Stomach (tissue), 9 donors: ENCODE results near the gene ZNF778. TPM values are rescaled to one million over a fixed set of nuclear protein-coding genes. Genes with fewer than 3 reads are reported as not detected.

Experiments
- DNase-seq, 2 donors: peaks; one replicate each; pipeline versions ENCODE4 v3.0.0 to v3.0.0-alpha.2; 2013 to 2019
- H3K27ac ChIP-seq, 5 donors: fragments of 200-600 bp in 4 of 5; sonication (generic) in 4 of 5; one replicate each; pipeline ENCODE4 v1.5.1; 2013 to 2019; ENCODE audit warnings: mild to moderate bottlenecking in 1 of 5, moderate library complexity in 1 of 5
- H3K27me3 ChIP-seq, 3 donors: fragments of 200-600 bp; sonication (generic); one replicate each; pipeline ENCODE4 v1.5.1; 2017 to 2019; ENCODE audit warnings: mixed run types in 1 of 3
- H3K36me3 ChIP-seq, 4 donors: fragments of 200-600 bp; sonication (generic); 1 replicate in 3 of 4; 2 replicates in 1 of 4; pipeline ENCODE4 v1.5.1; 2016 to 2019
- H3K4me1 ChIP-seq, 4 donors: fragments of 200-600 bp; sonication (generic); one replicate each; pipeline ENCODE4 v1.5.1; 2016 to 2019
- H3K4me3 ChIP-seq, 4 donors: fragments of 200-600 bp; sonication (generic) in 3 of 4; one replicate each; pipeline ENCODE4 v1.5.1; 2016 to 2019; ENCODE audit warnings: mild to moderate bottlenecking in 1 of 4
- H3K9me3 ChIP-seq, 4 donors: fragments of 200-600 bp; sonication (generic); one replicate each; pipeline ENCODE4 v1.5.1; 2016 to 2019
- CTCF ChIP-seq, 7 experiments: fragments of 450-650 bp in 4 of 7; fragments of 200-600 bp in 3 of 7; sonication (generic) in 3 of 7; IDR thresholded peaks; one replicate each; pipeline ENCODE4 v1.5.1; 2016 to 2019; ENCODE audit warnings: antibody characterized with exemption in 7 of 7, control low read depth in 2 of 7, mild to moderate bottlenecking in 1 of 7
- EP300 ChIP-seq: sonication (generic); formaldehyde crosslinking; IDR thresholded peaks from one replicate; pipeline ENCODE4 v1.6.1; 2017; ENCODE audit warnings: antibody characterized with exemption
- POLR2A ChIP-seq, 4 donors: fragments of 450-650 bp; IDR thresholded peaks; one replicate each; pipeline ENCODE4 v1.6.1; 2016; ENCODE audit warnings: antibody characterized with exemption in 4 of 4, control low read depth in 2 of 4, mild to moderate bottlenecking in 1 of 4, moderate library complexity in 1 of 4
- POLR2AphosphoS5 ChIP-seq, 3 donors: sonication (generic); formaldehyde crosslinking; IDR thresholded peaks; one replicate each; pipeline ENCODE4 v1.6.1; 2016; ENCODE audit warnings: antibody characterized with exemption in 3 of 3
- whole genome bisulfite sequencing, 5 donors: extraction: QIAGEN DNeasy Blood & Tissue Kit in 3 of 5; methylation state at CpG; one replicate each; pipeline versions ENCODE4 v1.1.5 to v1.1.7; 2013 to 2018; 5-methylcytosine and 5-hydroxymethylcytosine counted together
- intact Hi-C: fragments of 100-400 bp; cut with DNase I; formaldehyde crosslinking; loops from one replicate; pipeline ENCODE4 v1.15.1; 2023; ENCODE audit warnings: low total_unique reads
- polyA plus RNA-seq, 3 donors: library from polyadenylated mRNA; stranded (reverse); fragments of 200-250 nt; gene quantifications; one replicate each; pipeline ENCODE4 v1.2.3, GENCODE V29; 2013
- total RNA-seq, 5 donors: library from RNA; depleted of rRNA; stranded (reverse); fragments of >200 nt; gene quantifications; one replicate each; pipeline versions ENCODE4 v1.1.0 to v1.2.3, GENCODE V29; 2014 to 2016
- donor health status: healthy with polysubstance abuse.
- donor health status: Bipolar disorder and iron deficiency.
- donor health status: healthy.

Gene ZNF778
- total and polyA plus RNA-seq, 8 donors: 1.2 to 11.7 (median 4.5) TPM

DNA sequence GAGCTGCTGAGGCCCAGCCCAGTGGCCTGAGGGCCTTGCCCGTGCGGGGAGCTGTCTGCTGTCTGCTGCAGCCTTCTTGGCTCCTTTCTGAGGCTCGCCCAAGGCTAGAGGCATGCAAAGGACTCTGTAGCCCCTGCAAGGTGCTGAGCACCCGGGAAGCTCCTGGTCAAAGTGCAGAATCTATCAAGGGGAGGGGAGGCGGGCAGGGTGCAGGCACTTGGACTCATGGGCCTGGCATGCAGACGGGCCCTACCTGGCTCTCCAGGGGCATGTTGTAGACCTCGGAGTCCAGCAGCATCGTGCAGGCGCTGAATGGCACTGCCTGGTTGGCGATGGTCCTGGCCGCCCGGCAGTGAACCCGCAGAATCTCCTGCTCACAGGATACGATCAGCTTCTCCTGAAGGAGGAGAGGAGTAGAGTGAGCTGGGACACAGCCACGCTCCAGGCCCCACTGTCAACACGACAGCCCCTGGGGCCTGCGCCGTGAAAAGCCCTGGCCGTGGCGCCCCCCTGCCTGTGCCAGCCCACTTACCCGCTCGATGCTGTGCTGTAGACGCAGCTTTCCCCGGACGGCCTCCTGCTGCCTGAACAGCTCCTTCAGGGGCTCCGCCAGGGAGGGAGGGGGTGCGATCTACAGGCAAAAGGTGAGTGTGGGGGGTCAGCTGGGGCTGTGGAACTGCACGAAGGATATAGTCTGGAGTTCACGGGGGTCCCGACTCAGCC, 57.2 kb downstream of the ZNF778 start:
- Histone ChIP-seq H3K4me3 (no peak overlapping the region), H3K36me3 (peaks cover 72 to 97% (median 97%) of the 10 kb centered on the region in 4 donors), H3K9me3 (no peaks in the 10 kb centered on the region), H3K27ac (no peak overlapping the region), H3K4me1 (no peaks in the 10 kb centered on the region), H3K27me3 (no peaks in the 10 kb centered on the region)
- 91 to 95% (median 95%) methylated on average over 24 to 30 of the region's 30 CpGs for WGBS, 5 donors
- no peak for DNase-seq
- intact Hi-C loops: no loop called here
- no peak for TF ChIP-seq EP300
- TF ChIP-seq POLR2A (IDR thresholded peaks at IDR 0.05): no peak

DNA sequence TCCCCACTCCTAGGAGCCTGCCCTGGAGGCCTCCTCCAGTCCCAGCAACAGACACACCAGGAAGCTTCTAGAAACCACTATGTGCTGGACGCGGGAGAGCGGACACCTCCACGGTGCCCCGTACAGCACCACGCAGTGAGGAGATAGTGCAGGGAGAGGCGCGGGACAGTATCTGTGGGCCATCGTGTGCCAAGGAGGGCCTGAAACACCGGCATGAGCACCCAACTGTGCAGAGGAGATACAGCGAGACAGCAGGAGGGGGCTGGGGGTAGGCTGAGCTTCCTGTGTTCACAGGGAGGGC, 57.7 kb downstream of the ZNF778 start:
- H3K4me3 ChIP-seq: no peak overlapping the region
- no peaks in the 10 kb centered on the region for H3K27me3 ChIP-seq
- DNase-seq: no peak
- no peak for TF ChIP-seq EP300
- no peak for TF ChIP-seq POLR2A (IDR thresholded peaks at IDR 0.05)
- intact Hi-C loops: no loop called here
- no peaks in the 10 kb centered on the region for H3K9me3 ChIP-seq
- H3K27ac ChIP-seq: no peak overlapping the region
- H3K4me1 ChIP-seq: no peaks in the 10 kb centered on the region
- H3K36me3 ChIP-seq: peaks cover 71 to 97% (median 97%) of the 10 kb centered on the region in 4 donors
- WGBS, 5 donors: 90 to 96% (median 92%) methylated on average over 11 of the region's 11 CpGs

GRCh38 chr16:89275837-89276720, 58.6 kb downstream of the ZNF778 start:
- Histone ChIP-seq H3K27ac (no peak overlapping the region), H3K4me1 (no peaks in the 10 kb centered on the region), H3K36me3 (peaks cover 75 to 97% (median 97%) of the 10 kb centered on the region in 4 donors), H3K27me3 (no peaks in the 10 kb centered on the region), H3K4me3 (no peak overlapping the region), H3K9me3 (no peaks in the 10 kb centered on the region)
- TF ChIP-seq EP300 (no peak), POLR2AphosphoS5 (IDR thresholded peaks at IDR 0.05) (no peak), POLR2A (IDR thresholded peaks at IDR 0.05) (no peak), CTCF (IDR thresholded peaks at IDR 0.05) (no peak)
- intact Hi-C loops: no loop called here
- no peak for DNase-seq
- 93 to 95% (median 94%) methylated on average over 31 to 39 of the region's 39 CpGs for WGBS, 5 donors

GRCh38 chr16:89277049-89277448, 59.5 kb downstream of the ZNF778 start:
- WGBS, 5 donors: 86 to 93% (median 91%) methylated on average over 9 of the region's 9 CpGs
- intact Hi-C loops: no loop called here
- Histone ChIP-seq H3K4me3 (no peak overlapping the region), H3K4me1 (no peaks in the 10 kb centered on the region), H3K9me3 (no peaks in the 10 kb centered on the region), H3K27me3 (no peaks in the 10 kb centered on the region), H3K27ac (no peak overlapping the region), H3K36me3 (peaks cover 77 to 97% (median 97%) of the 10 kb centered on the region in 4 donors)
- no peak for DNase-seq
- no peak for TF ChIP-seq POLR2AphosphoS5 (IDR thresholded peaks at IDR 0.05)
- TF ChIP-seq EP300: no peak
- TF ChIP-seq POLR2A (IDR thresholded peaks at IDR 0.05): no peak

GRCh38 chr16:89277641-89278341, 60.3 kb downstream of the ZNF778 start:
- Histone ChIP-seq H3K27me3 (no peaks in the 10 kb centered on the region), H3K27ac (no peak overlapping the region), H3K9me3 (no peaks in the 10 kb centered on the region), H3K4me3 (no peak overlapping the region), H3K4me1 (no peaks in the 10 kb centered on the region), H3K36me3 (peaks cover 78 to 97% (median 97%) of the 10 kb centered on the region in 4 donors)
- intact Hi-C loops: no loop called here
- WGBS, 5 donors: 85 to 94% (median 91%) methylated on average over 24 to 33 of the region's 33 CpGs
- TF ChIP-seq EP300 (no peak), POLR2A (IDR thresholded peaks at IDR 0.05) (no peak), POLR2AphosphoS5 (IDR thresholded peaks at IDR 0.05) (no peak), CTCF (IDR thresholded peaks at IDR 0.05) (no peak)
- DNase-seq: no peak
